ENCODE measurements around the gene CCDC85C. TPM values are rescaled to one million over a fixed set of nuclear protein-coding genes. Genes with fewer than 3 reads are reported as not detected.

The CCDC85C gene
- total RNA-seq, 1 experiment from 2014 or later: 33.2 TPM

- H3K4me3 Mint-ChIP-seq: no peak overlapping the region
- Histone ChIP-seq H3T11ph (ENCODE audit: low read length) (no peak overlapping the region), H3K4me2 (ENCODE audit: insufficient read depth, insufficient read length, low read length) (no peak overlapping the region), H3K14ac (ENCODE audit: insufficient read depth, low read length) (no peak overlapping the region), H3K27ac (ENCODE audit: insufficient read length, low read depth, low read length) (no peak overlapping the region), H3K9me3 (ENCODE audit: control insufficient read depth, low read depth, low read length) (no peaks in the 10 kb centered on the region), H2AK5ac (ENCODE audit: insufficient read length, low read length) (no peak overlapping the region), H4K91ac (ENCODE audit: insufficient read length, low read depth, low read length) (no peak overlapping the region), H4K8ac (replicated peaks; ENCODE audit: insufficient read length, low read depth, low read length) (no peak overlapping the region), H3K23ac (ENCODE audit: insufficient read length, low read depth, low read length) (no peak overlapping the region), H3K27me3 (ENCODE audit: insufficient read depth, low read length) (no peaks in the 10 kb centered on the region), H3K79me1 (ENCODE audit: insufficient read depth, low read depth, low read length, poor library complexity, severe bottlenecking) (no peaks in the 10 kb centered on the region), H3K79me2 (ENCODE audit: insufficient read depth, low read length) (no peaks in the 10 kb centered on the region), H2BK120ac (ENCODE audit: low read depth, low read length, poor library complexity, severe bottlenecking) (no peak overlapping the region), H4K5ac (ENCODE audit: insufficient read length, low read depth, low read length) (no peak overlapping the region), H3K56ac (ENCODE audit: insufficient read length, low read depth, low read length) (no peak overlapping the region), H3K9ac (ENCODE audit: extremely low read depth, insufficient read length, low read length) (no peak overlapping the region), H2BK5ac (ENCODE audit: insufficient read length, low read length) (no peak overlapping the region), H2AFZ (ENCODE audit: low read length) (no peak overlapping the region), H3K23me2 (ENCODE audit: insufficient read length, low read depth, low read length, poor library complexity, severe bottlenecking) (no peaks in the 10 kb centered on the region), H2BK12ac (ENCODE audit: insufficient read length, low read depth, low read length) (no peak overlapping the region), H3K4ac (ENCODE audit: low read depth, low read length) (no peak overlapping the region), H3K18ac (ENCODE audit: insufficient read length, low read depth, low read length) (no peak overlapping the region), H3K4me1 (ENCODE audit: insufficient read depth, low read length) (no peaks in the 10 kb centered on the region), H2BK20ac (ENCODE audit: low read depth, low read length, poor library complexity, severe bottlenecking) (no peak overlapping the region), H2BK15ac (ENCODE audit: low read depth, low read length) (no peak overlapping the region), H4K20me1 (ENCODE audit: control insufficient read depth, insufficient read depth, insufficient read length) (peaks cover 2% of the 10 kb centered on the region)
- no peaks in the 10 kb centered on the region for H3K9me3 Mint-ChIP-seq
- peaks cover 4 to 12% of the 10 kb centered on the region in 2 experiments for H3K4me1 Mint-ChIP-seq
- no peaks in the 10 kb centered on the region for H3K27me3 Mint-ChIP-seq (ENCODE audit: low read depth)
- 0 out of 7 replicates have a peak overlapping the region, but pooled peaks of 2 of the 3 experiments have one; percentile 21 to 64 for H3K27ac Mint-ChIP-seq
- DNase-seq: no peak
- peaks cover 8 to 34% (median 22%) of the 10 kb centered on the region in 3 experiments; a peak in 6 of 7 replicates for H3K36me3 Mint-ChIP-seq (ENCODE audit: insufficient read depth in 1 of 3, low read depth in 3 of 3)
- no CpG with 5 or more reads among the region's 16 CpGs for WGBS (ENCODE audit: extremely low coverage, insufficient read length, low lambda C conversion rate)
- no peak for TF ChIP-seq CTCF (conservative IDR thresholded peaks at IDR 0.05)
These were observed 91.3 kb downstream of the CCDC85C start for GRCh38 chr14:99512571-99513182.
